HCT116 (cell line): ENCODE results near the gene RBM4B. TPM values are rescaled to one million over a fixed set of nuclear protein-coding genes. Genes with fewer than 3 reads are reported as not detected.

Experiments used
- ATAC-seq: fragments of 200-7000 bp; cut with Tn5 transposase; 2 replicates; pipeline ENCODE4 v1.9.1; 2020; ENCODE audit warnings: mild to moderate bottlenecking, moderate library complexity
- BruUV-seq: library from RNA; stranded (reverse); fragments of 400-500 nt; replicated peaks from 2 replicates; lab custom pipeline; 2021; lab: Mats Ljungman, UMichigan
- CTCF ChIA-PET: fragments of 300-600 bp; sonication (Branson Sonifier 250); formaldehyde crosslinking; loops from one replicate; lab custom pipeline; 2021; ENCODE audit warnings: antibody characterized with exemption; lab: Charles Lee
- POLR2A ChIA-PET: fragments of 300-600, 350-600 bp; sonication (Branson Sonifier 250); formaldehyde crosslinking; loops from one replicate; lab custom pipeline; 2021; ENCODE audit warnings: antibody characterized with exemption; lab: Charles Lee
- RAD21 ChIA-PET, 2 experiments: fragments of 300-600 bp; sonication (Branson Sonifier 250); formaldehyde crosslinking; loops; one replicate each; lab custom pipeline; 2023; ENCODE audit warnings: low total read pairs in 2 of 2; ENCODE audit not compliant: uncharacterized antibody in 2 of 2, unreplicated experiment in 2 of 2, low non-redundant PET in 1 of 2; lab: Charles Lee
- DNase-seq: peaks from one replicate; pipeline ENCODE4 v3.0.0-alpha.2; 2010; ENCODE audit warnings: low read depth, low spot score
- H2AFZ ChIP-seq: fragments of 200-600 bp; shearing (Covaris generic), sonication (generic); 2 replicates; pipeline ENCODE4 v1.6.1; 2017; ENCODE audit warnings: low read depth, mixed run types, mixed read lengths, antibody characterized with exemption, low read length; ENCODE audit not compliant: poor library complexity, severe bottlenecking
- H3K27ac ChIP-seq: 2 replicates; pipeline ENCODE4 v1.5.1; 2012; ENCODE audit warnings: low read depth, low read length
- H3K27me3 ChIP-seq: fragments of 200-600 bp; sonication (generic); 2 replicates; pipeline ENCODE4 v1.6.1; 2016; ENCODE audit warnings: mixed run types, low read length, mixed read lengths; ENCODE audit not compliant: insufficient read depth
- H3K36me3 ChIP-seq, 2 experiments: fragments of 200-500 bp in 1 of 2; fragments of 200-600 bp in 1 of 2; sonication (Bioruptor generic) in 1 of 2; sonication (generic) in 1 of 2; 2 replicates each; pipeline versions ENCODE4 v1.5.1 to v1.6.1; 2014 to 2016; ENCODE audit warnings: low read length in 2 of 2, inconsistent platforms in 1 of 2, mixed read lengths in 1 of 2, mixed run types in 1 of 2; ENCODE audit not compliant: insufficient read depth in 2 of 2, control insufficient read depth in 1 of 2
- H3K4me1 ChIP-seq, 2 experiments: fragments of 200-600 bp in 1 of 2; sonication (generic) in 1 of 2; 2 replicates each; pipeline versions ENCODE4 v1.5.1 to v1.6.1; 2012 to 2017; ENCODE audit warnings: low read length in 2 of 2, inconsistent platforms in 1 of 2, mild to moderate bottlenecking in 1 of 2, mixed read lengths in 1 of 2, mixed run types in 1 of 2, moderate library complexity in 1 of 2; ENCODE audit not compliant: insufficient read depth in 2 of 2, control insufficient read depth in 1 of 2
- H3K4me2 ChIP-seq: fragments of 200-600 bp; sonication (generic); 2 replicates; pipeline ENCODE4 v1.6.1; 2017; ENCODE audit warnings: mixed run types, low read length, mixed read lengths
- H3K4me3 ChIP-seq, 2 experiments: fragments of 200-600 bp in 1 of 2; sonication (generic) in 1 of 2; replicated peaks in 1 of 2; 2 replicates each; pipeline ENCODE4 v1.5.1; 2011 to 2016; ENCODE audit warnings: low read length in 2 of 2, control low read depth in 1 of 2, low read depth in 1 of 2, mild to moderate bottlenecking in 1 of 2, mixed read lengths in 1 of 2, mixed run types in 1 of 2
- H3K79me2 ChIP-seq: fragments of 200-600 bp; sonication (generic); 2 replicates; pipeline ENCODE4 v1.6.1; 2017; ENCODE audit warnings: mild to moderate bottlenecking, mixed run types, low read length, moderate library complexity, mixed read lengths; ENCODE audit not compliant: insufficient read depth
- H3K9ac ChIP-seq: fragments of 200-600 bp; sonication (generic); 2 replicates; pipeline ENCODE4 v1.6.1; 2016; ENCODE audit warnings: low read length, mixed read lengths
- H3K9me2 ChIP-seq: fragments of 200-600 bp; sonication (generic), shearing (Covaris generic); 2 replicates; pipeline ENCODE4 v1.6.1; 2017; ENCODE audit warnings: mixed run types, mild to moderate bottlenecking, moderate library complexity; ENCODE audit not compliant: insufficient read depth
- H3K9me3 ChIP-seq, 2 experiments: fragments of 200-500 bp in 1 of 2; fragments of 200-600 bp in 1 of 2; sonication (Bioruptor generic) in 1 of 2; sonication (generic) in 1 of 2; 2 replicates each; pipeline ENCODE4 v1.6.1; 2014 to 2017; ENCODE audit warnings: low read length in 2 of 2, mixed read lengths in 2 of 2, inconsistent platforms in 1 of 2, low read depth in 1 of 2, mild to moderate bottlenecking in 1 of 2, mixed run types in 1 of 2, moderate library complexity in 1 of 2; ENCODE audit not compliant: control insufficient read depth in 1 of 2, insufficient read depth in 1 of 2
- H4K20me1 ChIP-seq: fragments of 200-600 bp; sonication (generic), shearing (Covaris generic); 2 replicates; pipeline ENCODE4 v1.6.1; 2017; ENCODE audit warnings: mixed run types, mild to moderate bottlenecking, moderate library complexity; ENCODE audit not compliant: insufficient read depth
- EGR1 ChIP-seq: IDR thresholded peaks from 2 replicates; pipeline ENCODE4 v1.6.1; 2012; ENCODE audit warnings: low read depth
- EZH2phosphoT487 ChIP-seq: fragments of 200-600 bp; IDR thresholded peaks from 2 replicates; pipeline ENCODE4 v1.6.1; 2018; ENCODE audit warnings: antibody characterized with exemption, borderline replicate concordance
- FOSL1 ChIP-seq: IDR thresholded peaks from 2 replicates; pipeline ENCODE4 v1.6.1; 2012; ENCODE audit warnings: low read depth
- JUND ChIP-seq: IDR thresholded peaks from 2 replicates; pipeline ENCODE4 v1.6.1; 2012
- POLR2A ChIP-seq: IDR thresholded peaks from 2 replicates; pipeline ENCODE4 v1.7.0; 2011; ENCODE audit warnings: borderline replicate concordance; ENCODE audit not compliant: insufficient read depth, insufficient read length; ENCODE audit errors: extremely low read depth
- POLR2AphosphoS5 ChIP-seq: IDR thresholded peaks from 2 replicates; pipeline ENCODE4 v1.6.1; 2011; ENCODE audit warnings: mild to moderate bottlenecking, low read depth, low read length, moderate library complexity
- REST ChIP-seq: IDR thresholded peaks from 2 replicates; pipeline ENCODE4 v1.6.1; 2012; ENCODE audit warnings: low read depth
- SP1 ChIP-seq: IDR thresholded peaks from 2 replicates; pipeline ENCODE4 v1.6.1; 2012; ENCODE audit warnings: low read depth
- SRF ChIP-seq: IDR thresholded peaks from 2 replicates; pipeline ENCODE4 v1.6.1; 2012; ENCODE audit warnings: low read depth
- TCF7L2 ChIP-seq: IDR thresholded peaks from 2 replicates; pipeline ENCODE4 v1.7.0; 2011; ENCODE audit warnings: borderline replicate concordance, inconsistent platforms; ENCODE audit not compliant: insufficient read depth, insufficient read length; ENCODE audit errors: extremely low read depth
- YY1 ChIP-seq: IDR thresholded peaks from 2 replicates; pipeline ENCODE4 v1.6.1; 2011; ENCODE audit warnings: low read length, low read depth, moderate library complexity, mild to moderate bottlenecking; ENCODE audit not compliant: insufficient replicate concordance; ENCODE audit errors: extremely low read depth
- ZFX ChIP-seq: fragments of 450-650 bp; IDR thresholded peaks from 2 replicates; pipeline ENCODE4 v1.6.1; 2017
- intact Hi-C: fragments of 100-400 bp; cut with micrococcal nuclease; formaldehyde crosslinking; loops from 2 replicates; pipeline ENCODE4 v1.10.0; 2022
- total RNA-seq: library from RNA; stranded (reverse); gene quantifications from one replicate; pipeline ENCODE4 v1.2.1, GENCODE V29; 2021; ENCODE audit not compliant: unreplicated experiment
- TF ChIP-seq, protein P1 (sequence below), 3 experiments: fragments of 200-600 bp in 1 of 3; sonication (generic) in 1 of 3; IDR thresholded peaks in 2 of 3; conservative IDR thresholded peaks in 1 of 3; 2 replicates each; pipeline ENCODE4 v1.5.1; 2012 to 2017; ENCODE audit warnings: low read depth in 2 of 3, low read length in 2 of 3, antibody characterized with exemption in 1 of 3, borderline replicate concordance in 1 of 3, control low read depth in 1 of 3, mild to moderate bottlenecking in 1 of 3, mixed read lengths in 1 of 3, mixed run types in 1 of 3, moderate library complexity in 1 of 3; ENCODE audit not compliant: insufficient read depth in 1 of 3

The RBM4B gene
- total RNA-seq, 1 experiment from 2014 or later: 18.1 TPM

DNA sequence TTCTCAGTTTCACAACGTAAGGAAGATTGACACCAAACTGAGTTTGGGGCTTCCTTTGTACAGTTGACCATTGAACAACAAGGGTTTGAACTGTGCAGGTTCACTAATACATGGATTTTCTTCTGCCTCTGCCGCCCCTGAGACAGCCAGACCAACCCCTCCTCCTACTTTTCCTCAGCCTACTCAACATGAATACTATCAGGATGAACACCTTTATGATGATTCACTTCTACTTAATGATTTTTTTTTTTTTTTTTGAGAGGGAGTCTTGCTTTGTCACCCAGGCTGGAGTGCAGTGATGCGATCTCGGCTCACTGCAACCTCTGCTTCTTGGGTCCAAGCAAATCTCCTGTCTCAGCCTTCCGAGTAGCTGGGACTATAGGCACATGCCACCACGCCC lies 24.6 kb downstream of the RBM4B start:
- TF ChIP-seq EGR1 (no peak), EZH2phosphoT487 (no peak), YY1 (no peak), JUND (no peak), ZFX (no peak), TCF7L2 (no peak), SP1 (no peak), POLR2A (no peak), POLR2AphosphoS5 (no peak), REST (no peak), SRF (no peak), FOSL1 (no peak)
- TF ChIP-seq, protein P1, sequence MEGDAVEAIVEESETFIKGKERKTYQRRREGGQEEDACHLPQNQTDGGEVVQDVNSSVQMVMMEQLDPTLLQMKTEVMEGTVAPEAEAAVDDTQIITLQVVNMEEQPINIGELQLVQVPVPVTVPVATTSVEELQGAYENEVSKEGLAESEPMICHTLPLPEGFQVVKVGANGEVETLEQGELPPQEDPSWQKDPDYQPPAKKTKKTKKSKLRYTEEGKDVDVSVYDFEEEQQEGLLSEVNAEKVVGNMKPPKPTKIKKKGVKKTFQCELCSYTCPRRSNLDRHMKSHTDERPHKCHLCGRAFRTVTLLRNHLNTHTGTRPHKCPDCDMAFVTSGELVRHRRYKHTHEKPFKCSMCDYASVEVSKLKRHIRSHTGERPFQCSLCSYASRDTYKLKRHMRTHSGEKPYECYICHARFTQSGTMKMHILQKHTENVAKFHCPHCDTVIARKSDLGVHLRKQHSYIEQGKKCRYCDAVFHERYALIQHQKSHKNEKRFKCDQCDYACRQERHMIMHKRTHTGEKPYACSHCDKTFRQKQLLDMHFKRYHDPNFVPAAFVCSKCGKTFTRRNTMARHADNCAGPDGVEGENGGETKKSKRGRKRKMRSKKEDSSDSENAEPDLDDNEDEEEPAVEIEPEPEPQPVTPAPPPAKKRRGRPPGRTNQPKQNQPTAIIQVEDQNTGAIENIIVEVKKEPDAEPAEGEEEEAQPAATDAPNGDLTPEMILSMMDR (IDR thresholded peaks at IDR 0.05 in 2 of 3, conservative IDR thresholded peaks at IDR 0.05 in 1 of 3; ENCODE audit: borderline replicate concordance in 1 of 3, insufficient read depth in 1 of 3, low read depth in 2 of 3, low read length in 2 of 3): no peak
- intact Hi-C loops: no loop called here
- peak overlapping the region; percentile 21; the same call in 1 of the 2 replicates for H3K4me2 ChIP-seq
- CTCF ChIA-PET: no interaction called here
- no peaks in the 10 kb centered on the region for H3K9me2 ChIP-seq
- BruUV-seq: no TSS peak
- ATAC-seq (peak; percentile 11; the same call in 1 of the 2 replicates), DNase-seq (no peak)
- H3K9me3 ChIP-seq: no peaks in the 10 kb centered on the region
- POLR2A ChIA-PET: interaction anchor here (1.1 kb wide), 1 partner anchor 24 kb away, joined by 3 read pairs; the partner anchor contains the start of gene RBM4B
- H3K9ac ChIP-seq: no peak overlapping the region
- peaks cover 4% of the 10 kb centered on the region; the same call in 1 of the 2 replicates for H4K20me1 ChIP-seq
- H3K4me3 ChIP-seq: no peak overlapping the region
- H3K4me1 ChIP-seq: peaks cover 0 to 15% of the 10 kb centered on the region in 2 experiments; a peak in 2 of 4 replicates
- no peaks in the 10 kb centered on the region for H3K27me3 ChIP-seq
- H3K27ac ChIP-seq: no peak overlapping the region
- peaks cover 26 to 29% of the 10 kb centered on the region in 2 experiments for H3K36me3 ChIP-seq
- H3K79me2 ChIP-seq: peaks cover 95% of the 10 kb centered on the region
- RAD21 ChIA-PET: no interaction called here
- H2AFZ ChIP-seq: no peak overlapping the region
